ENCODE measurements around the gene GRM2. TPM values are rescaled to one million over a fixed set of nuclear protein-coding genes. Genes with fewer than 3 reads are reported as not detected.

The GRM2 gene
- 5.4 TPM for total RNA-seq

DNA sequence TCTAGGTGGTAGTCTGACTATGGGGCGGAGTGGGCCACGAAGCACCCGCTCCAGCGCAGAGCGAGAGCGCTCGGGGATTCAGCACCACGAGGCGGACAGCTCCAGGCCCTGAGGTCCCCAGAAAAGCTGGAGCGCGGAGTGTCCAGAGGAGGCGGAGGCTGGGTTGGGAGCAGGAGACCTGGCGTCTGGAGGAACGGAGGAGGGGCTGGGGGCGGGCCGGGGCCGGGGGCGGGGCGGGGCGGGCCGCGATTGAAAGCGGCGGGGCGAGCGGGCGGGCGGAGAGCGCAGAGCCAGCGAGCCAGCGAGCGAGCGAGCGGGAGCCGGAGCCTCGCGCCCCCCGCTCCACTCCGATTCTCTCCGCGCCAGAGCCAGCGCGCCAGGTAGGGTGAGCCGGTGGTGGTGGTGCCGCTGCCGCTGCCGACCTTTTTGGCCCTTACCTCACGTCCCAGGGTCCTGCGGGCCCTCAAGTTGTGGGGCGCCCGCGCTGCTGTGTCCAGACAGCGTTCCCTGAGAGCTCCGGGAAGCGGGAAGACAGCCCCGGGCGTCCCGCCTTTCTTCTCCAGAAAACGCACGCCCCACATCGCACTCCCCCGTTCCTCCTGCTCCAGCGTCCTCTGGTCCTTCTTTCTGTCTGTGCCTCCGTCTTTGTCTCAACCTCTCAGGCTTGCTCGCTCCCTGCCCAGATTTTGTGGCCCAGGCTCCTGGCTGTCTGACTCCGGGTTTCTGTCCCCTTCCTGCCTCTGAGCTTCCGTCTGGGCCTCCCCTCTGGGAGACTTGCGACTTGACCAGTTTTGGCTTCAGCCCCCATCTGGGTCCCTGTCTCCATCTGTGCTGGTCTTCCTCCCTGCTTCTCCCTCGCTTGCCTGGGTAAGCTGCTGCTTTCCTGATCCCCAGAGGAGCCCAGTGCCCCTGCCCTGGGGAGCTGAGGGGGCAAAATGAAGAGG is at the start of gene GRM2:
TSS of gene GRM2 (plus strand) at position 281 of the 944 bp plus-strand sequence. CDS start 1,916 bp downstream, outside the sequence.

DNA sequence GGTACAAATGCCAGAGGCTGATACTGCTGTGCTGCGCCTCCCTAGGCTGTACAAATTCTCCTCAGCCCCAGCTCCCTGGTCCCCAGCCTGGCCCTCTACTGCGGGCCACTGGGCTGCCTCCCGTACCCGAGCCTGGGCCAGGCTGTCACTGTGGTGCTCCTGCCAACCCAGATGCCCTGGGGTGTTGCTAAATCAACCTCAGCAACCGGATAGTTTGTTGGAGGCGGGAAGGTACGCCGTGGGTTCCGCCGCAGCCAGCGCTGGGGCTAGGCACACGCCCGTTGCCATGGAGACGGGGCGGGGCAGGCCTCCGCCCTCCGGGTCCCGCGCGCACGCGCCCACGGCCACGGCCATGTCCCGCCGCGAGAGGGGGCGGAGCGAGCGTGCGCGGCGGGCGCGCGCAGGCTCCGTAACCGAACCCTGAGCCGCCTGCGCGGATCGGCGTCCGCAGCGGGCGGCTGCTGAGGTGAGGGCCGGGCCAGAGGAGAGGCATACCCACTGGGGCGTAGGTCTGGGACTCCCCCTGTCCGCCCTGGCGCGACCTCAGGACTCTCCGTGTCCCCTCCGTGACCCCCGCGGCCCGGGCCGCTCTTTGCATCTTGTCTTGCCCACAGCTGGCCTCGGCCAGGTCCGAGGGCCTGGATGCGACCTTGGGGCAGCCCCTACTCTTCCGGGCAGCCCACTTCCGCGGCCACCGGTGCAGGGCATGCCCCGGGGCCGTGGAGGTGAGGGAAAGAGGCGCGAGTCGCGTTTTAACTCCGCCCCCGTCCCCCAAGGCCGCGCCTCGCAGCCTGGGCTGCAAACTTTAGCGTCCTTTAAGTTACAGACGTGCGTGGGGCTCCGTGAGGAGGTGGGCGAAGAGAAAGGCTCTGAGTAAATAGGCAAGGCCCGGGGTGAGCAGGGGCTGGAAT is 35.8 kb upstream of the GRM2 start, which contains the start of gene TEX264:
TSS of gene TEX264 (plus strand) at position 430 of the 911 bp plus-strand sequence. CDS start 3,053 bp downstream, outside the sequence.

Other genes with a start within 250 kb of the GRM2 start
- gene DCAF1, start 207.1 kb upstream of the GRM2 start, total RNA-seq: 29.8 TPM
- 32.2 TPM for gene RAD54L2, start 168.3 kb upstream of the GRM2 start, total RNA-seq
- gene TEX264, start 35.8 kb upstream of the GRM2 start, total RNA-seq: 35.4 TPM
- not detected for gene IQCF6, start 72.2 kb downstream of the GRM2 start, total RNA-seq
- gene IQCF2, start 154.5 kb downstream of the GRM2 start, total RNA-seq: not detected
- not detected for gene IQCF5, start 168.5 kb downstream of the GRM2 start, total RNA-seq
- gene IQCF1, start 196.3 kb downstream of the GRM2 start, total RNA-seq: not detected
- gene RRP9, start 234.8 kb downstream of the GRM2 start, total RNA-seq: 14.9 TPM
- 10.3 TPM for gene PARP3, start 235.3 kb downstream of the GRM2 start, total RNA-seq
- 0.27 TPM for gene GPR62, start 248.3 kb downstream of the GRM2 start, total RNA-seq